ENCODE data around the gene ATF5. TPM values are rescaled to one million over a fixed set of nuclear protein-coding genes. Genes with fewer than 3 reads are reported as not detected.

Gene ATF5
- total RNA-seq, 2 experiments from 2014 or later: 16.3 to 19.1 TPM

DNA sequence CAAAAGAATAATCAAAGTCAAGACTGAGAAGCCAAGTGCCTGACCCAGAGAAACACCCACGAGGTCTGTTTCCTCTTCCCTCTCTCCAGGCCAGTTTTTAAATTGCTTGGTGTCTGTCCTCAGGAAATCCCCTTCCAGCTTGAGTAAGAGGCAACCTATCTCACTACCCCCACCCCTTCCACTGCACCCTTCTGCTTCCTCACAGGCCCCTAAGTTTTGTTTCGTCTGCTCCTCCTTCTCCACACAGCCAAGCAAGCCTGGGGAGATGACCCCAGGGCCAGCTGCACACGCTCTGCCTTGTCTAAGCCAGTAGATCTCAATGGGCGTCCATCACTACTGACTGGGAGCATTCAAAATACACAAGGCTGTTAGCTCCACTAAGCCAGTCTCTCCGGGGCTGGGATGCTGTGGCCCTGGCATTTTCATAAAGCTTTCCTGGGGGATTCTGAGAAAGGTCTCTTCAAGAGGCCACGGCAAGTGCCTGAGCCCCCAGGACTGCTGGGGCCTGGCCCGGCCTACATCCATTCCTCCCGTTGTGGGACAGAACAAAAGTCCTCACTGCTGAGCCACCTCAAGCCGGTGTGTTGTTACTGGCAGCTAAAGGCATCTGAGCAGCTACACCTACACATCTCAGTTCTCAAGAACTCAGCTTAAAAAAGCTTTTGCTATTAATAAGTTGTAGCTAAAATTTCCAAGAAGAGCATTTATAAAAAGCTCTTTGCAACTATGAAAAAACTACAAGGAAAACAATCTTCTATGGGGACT is 17.4 kb upstream of the ATF5 start:
- peak overlapping the region; percentile 45 to 61 for H3K27ac ChIP-seq (ENCODE audit: low read depth in 1 of 2, low read length in 2 of 2)
- H3K9me3 Mint-ChIP-seq: no peaks in the 10 kb centered on the region
- no peak overlapping the region for H3K4me3 Mint-ChIP-seq
- peak; percentile 54 for ATAC-seq (ENCODE audit: poor library complexity)
- H3K9me3 ChIP-seq (ENCODE audit: control insufficient read depth in 1 of 2, insufficient read depth in 1 of 2, low read length in 2 of 2): no peaks in the 10 kb centered on the region
- DNase-seq: peak in 3 of 14 experiments; percentile 34 to 73 (median 68)
- intact Hi-C loops (cut with DNase I, micrococcal nuclease): no loop called here
- ChIA-PET CTCF (interaction anchor here (0.9 to 1.2 kb wide), 3 partner anchors 11 to 26 kb away, joined by 3 to 4 read pairs (median 3); no protein-coding TSS in a partner anchor), POLR2A (interaction anchor here (1.4 kb wide), 1 partner anchor 17 kb away, joined by 8 read pairs; the partner anchor contains the start of genes ATF5 and NUP62)
- peaks cover 66% of the 10 kb centered on the region for H3K36me3 ChIP-seq (ENCODE audit: insufficient read depth, low read length)
- no peaks in the 10 kb centered on the region for H3K27me3 ChIP-seq (ENCODE audit: control insufficient read depth in 1 of 2, insufficient read depth in 2 of 2, low read length in 2 of 2)
- peaks cover 29% of the 10 kb centered on the region for H3K4me1 Mint-ChIP-seq (ENCODE audit: low read depth)
- H3K4me3 ChIP-seq (ENCODE audit: low read length): no peak overlapping the region
- TF ChIP-seq, protein P1, sequence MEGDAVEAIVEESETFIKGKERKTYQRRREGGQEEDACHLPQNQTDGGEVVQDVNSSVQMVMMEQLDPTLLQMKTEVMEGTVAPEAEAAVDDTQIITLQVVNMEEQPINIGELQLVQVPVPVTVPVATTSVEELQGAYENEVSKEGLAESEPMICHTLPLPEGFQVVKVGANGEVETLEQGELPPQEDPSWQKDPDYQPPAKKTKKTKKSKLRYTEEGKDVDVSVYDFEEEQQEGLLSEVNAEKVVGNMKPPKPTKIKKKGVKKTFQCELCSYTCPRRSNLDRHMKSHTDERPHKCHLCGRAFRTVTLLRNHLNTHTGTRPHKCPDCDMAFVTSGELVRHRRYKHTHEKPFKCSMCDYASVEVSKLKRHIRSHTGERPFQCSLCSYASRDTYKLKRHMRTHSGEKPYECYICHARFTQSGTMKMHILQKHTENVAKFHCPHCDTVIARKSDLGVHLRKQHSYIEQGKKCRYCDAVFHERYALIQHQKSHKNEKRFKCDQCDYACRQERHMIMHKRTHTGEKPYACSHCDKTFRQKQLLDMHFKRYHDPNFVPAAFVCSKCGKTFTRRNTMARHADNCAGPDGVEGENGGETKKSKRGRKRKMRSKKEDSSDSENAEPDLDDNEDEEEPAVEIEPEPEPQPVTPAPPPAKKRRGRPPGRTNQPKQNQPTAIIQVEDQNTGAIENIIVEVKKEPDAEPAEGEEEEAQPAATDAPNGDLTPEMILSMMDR (IDR thresholded peaks at IDR 0.05): no peak
- no peaks in the 10 kb centered on the region for H3K27me3 Mint-ChIP-seq
- H3K36me3 Mint-ChIP-seq (ENCODE audit: low read depth): peaks cover 66% of the 10 kb centered on the region
- H3K4me1 ChIP-seq (ENCODE audit: insufficient read depth, low read length): peaks cover 19% of the 10 kb centered on the region
- H3K27ac Mint-ChIP-seq: peak overlapping the region; percentile 87

DNA sequence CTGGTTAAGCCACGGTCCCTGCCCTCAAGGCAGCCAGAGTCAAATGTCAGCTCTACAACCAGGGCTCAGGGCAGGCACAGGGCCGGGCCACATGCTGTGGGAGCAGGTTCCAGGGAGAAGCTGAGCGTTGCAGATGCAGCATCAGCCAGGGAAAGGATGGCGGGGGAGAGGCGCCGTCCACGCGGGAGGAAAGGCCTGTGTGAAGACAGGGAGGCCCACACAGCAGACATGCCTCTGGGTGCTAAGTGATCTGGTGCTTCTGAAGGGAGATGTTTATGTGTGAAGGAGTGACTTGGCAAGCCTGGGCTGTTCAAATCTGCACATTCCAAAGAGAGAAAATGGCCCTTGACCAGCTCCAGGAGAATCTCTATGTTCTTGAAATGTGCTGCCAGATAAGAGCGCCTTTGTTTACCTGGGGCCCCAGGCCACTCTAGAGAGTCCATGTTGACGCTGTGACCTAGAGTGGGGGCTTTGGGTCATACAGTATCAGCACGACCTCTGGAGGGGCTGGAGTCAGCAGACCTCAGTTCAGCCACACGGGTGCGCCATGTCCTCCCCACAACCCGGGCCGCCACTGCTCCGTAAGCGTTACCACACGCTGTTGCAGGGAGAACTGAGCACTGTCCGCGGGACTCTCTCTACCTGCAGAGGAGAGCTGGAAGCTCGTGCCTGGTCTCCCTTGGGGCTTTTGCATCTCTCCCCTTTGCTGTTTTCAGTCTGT is 15.9 kb upstream of the ATF5 start:
- H3K27me3 ChIP-seq (ENCODE audit: control insufficient read depth in 1 of 2, insufficient read depth in 2 of 2, low read length in 2 of 2): no peaks in the 10 kb centered on the region
- TF ChIP-seq, protein P1 (IDR thresholded peaks at IDR 0.05): no peak
- no peaks in the 10 kb centered on the region for H3K27me3 Mint-ChIP-seq
- no peak overlapping the region for H3K4me3 ChIP-seq (ENCODE audit: low read length)
- ChIA-PET POLR2A (interaction anchor here (0.7 kb wide), 1 partner anchor 16 kb away, joined by 3 read pairs; the partner anchor contains the start of gene IL4I1), CTCF (no interaction called here)
- no peaks in the 10 kb centered on the region for H3K9me3 Mint-ChIP-seq
- peaks cover 66% of the 10 kb centered on the region for H3K36me3 Mint-ChIP-seq (ENCODE audit: low read depth)
- no peak overlapping the region for H3K27ac ChIP-seq (ENCODE audit: low read depth in 1 of 2, low read length in 2 of 2)
- H3K36me3 ChIP-seq (ENCODE audit: insufficient read depth, low read length): peaks cover 64% of the 10 kb centered on the region
- H3K9me3 ChIP-seq (ENCODE audit: control insufficient read depth in 1 of 2, insufficient read depth in 1 of 2, low read length in 2 of 2): no peaks in the 10 kb centered on the region
- no peak overlapping the region for H3K27ac Mint-ChIP-seq
- H3K4me1 Mint-ChIP-seq (ENCODE audit: low read depth): peaks cover 35% of the 10 kb centered on the region
- intact Hi-C loops (cut with DNase I, micrococcal nuclease): no loop called here
- peaks cover 19% of the 10 kb centered on the region for H3K4me1 ChIP-seq (ENCODE audit: insufficient read depth, low read length)
- ATAC-seq (ENCODE audit: poor library complexity) (no peak), DNase-seq (no peak)
- no peak overlapping the region for H3K4me3 Mint-ChIP-seq

DNA sequence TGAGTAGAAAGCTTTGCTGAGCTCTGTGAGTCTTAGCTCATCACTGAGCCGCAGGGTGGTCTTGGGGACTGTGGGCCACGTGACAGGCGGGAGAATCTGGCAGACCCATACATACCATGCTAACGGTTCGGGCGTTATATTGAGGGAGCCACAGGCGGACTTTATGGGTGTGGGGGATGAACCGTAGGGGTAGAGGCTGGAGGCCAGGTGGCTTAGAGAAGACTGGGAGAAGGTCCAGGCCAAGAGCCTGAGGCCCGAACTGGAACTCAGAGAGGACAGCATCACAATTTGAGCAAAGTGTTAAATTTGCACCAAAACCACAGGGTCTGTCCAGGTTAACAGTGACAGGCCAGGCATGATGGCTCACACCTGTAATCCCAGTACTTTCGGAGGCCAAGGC is 15.3 kb upstream of the ATF5 start:
- Histone ChIP-seq H3K27ac (ENCODE audit: low read depth in 1 of 2, low read length in 2 of 2) (no peak overlapping the region), H3K36me3 (ENCODE audit: insufficient read depth, low read length) (peaks cover 63% of the 10 kb centered on the region), H3K4me1 (ENCODE audit: insufficient read depth, low read length) (peaks cover 19% of the 10 kb centered on the region), H3K4me3 (ENCODE audit: low read length) (no peak overlapping the region), H3K27me3 (ENCODE audit: control insufficient read depth in 1 of 2, insufficient read depth in 2 of 2, low read length in 2 of 2) (no peaks in the 10 kb centered on the region), H3K9me3 (ENCODE audit: control insufficient read depth in 1 of 2, insufficient read depth in 1 of 2, low read length in 2 of 2) (no peaks in the 10 kb centered on the region)
- ChIA-PET POLR2A (interaction anchor here (0.6 to 0.7 kb wide), 2 partner anchors 11 to 17 kb away, joined by 3 read pairs; partner anchors contain the start of gene IL4I1), CTCF (no interaction called here)
- H3K27me3 Mint-ChIP-seq: no peaks in the 10 kb centered on the region
- intact Hi-C loops (cut with DNase I, micrococcal nuclease): no loop called here
- no peaks in the 10 kb centered on the region for H3K9me3 Mint-ChIP-seq
- TF ChIP-seq, protein P1 (IDR thresholded peaks at IDR 0.05): no peak
- H3K27ac Mint-ChIP-seq: no peak overlapping the region
- no peak overlapping the region for H3K4me3 Mint-ChIP-seq
- ATAC-seq (ENCODE audit: poor library complexity) (no peak), DNase-seq (no peak)
- peaks cover 67% of the 10 kb centered on the region for H3K36me3 Mint-ChIP-seq (ENCODE audit: low read depth)
- H3K4me1 Mint-ChIP-seq (ENCODE audit: low read depth): peaks cover 35% of the 10 kb centered on the region
